HG03045 (cell line): Measurements from ENCODE around the gene MYO1F.
"Not testable (repeated sequence)": the region's sequence is repeated elsewhere in the genome, so short reads cannot be mapped to it uniquely, and the experiment has no call there.

Experiments
- ATAC-seq: cut with Tn5 transposase; IDR thresholded peaks from one replicate; pipeline ENCODE4 v1.9.1; 2021; ENCODE audit warnings: mild to moderate bottlenecking, moderate library complexity; ENCODE audit not compliant: unreplicated experiment

Gene MYO1F

GRCh38 chr19:8600816-8601215 lies 23.6 kb upstream of the MYO1F start:
- ATAC-seq = no peak

- ATAC-seq = no peak
Observed at GRCh38 chr19:8600064-8600463, 22.8 kb upstream of the MYO1F start.

- ATAC-seq = no peak
Observed at GRCh38 chr19:8596168-8596567, 18.9 kb upstream of the MYO1F start.

GRCh38 chr19:8595651-8596050 lies 18.4 kb upstream of the MYO1F start:
- ATAC-seq = no peak

GRCh38 chr19:8593931-8594330 lies 16.7 kb upstream of the MYO1F start:
- no peak for ATAC-seq

- ATAC-seq = no peak
Observed at GRCh38 chr19:8592231-8593009, 15.2 kb upstream of the MYO1F start.

GRCh38 chr19:8589177-8589714 lies 12.0 kb upstream of the MYO1F start:
- ATAC-seq = no peak

- ATAC-seq = no peak
Observed at GRCh38 chr19:8585894-8586750, 8.9 kb upstream of the MYO1F start.

GRCh38 chr19:8584965-8585893 lies 8.0 kb upstream of the MYO1F start:
- ATAC-seq = no peak

GRCh38 chr19:8580710-8581281 lies 3.6 kb upstream of the MYO1F start:
- no peak for ATAC-seq

- ATAC-seq = no peak
Observed at GRCh38 chr19:8578642-8579265, 1.5 kb upstream of the MYO1F start.

- no peak for ATAC-seq
Observed at GRCh38 chr19:8577741-8578140, 499 bp upstream of the MYO1F start.

GRCh38 chr19:8576273-8576993 lies 809 bp downstream of the MYO1F start:
- no peak for ATAC-seq

GRCh38 chr19:8575467-8575997 lies 1.7 kb downstream of the MYO1F start:
- ATAC-seq = no peak

GRCh38 chr19:8574619-8574922 lies 2.7 kb downstream of the MYO1F start:
- not testable (repeated sequence) for ATAC-seq

- ATAC-seq = no peak
Observed at GRCh38 chr19:8573316-8573715, 3.9 kb downstream of the MYO1F start.

GRCh38 chr19:8571006-8571411 lies 6.2 kb downstream of the MYO1F start:
- no peak for ATAC-seq

GRCh38 chr19:8569066-8569771 lies 8.0 kb downstream of the MYO1F start:
- peak; percentile 61 for ATAC-seq
